Measurements from ENCODE around the gene RNF157.

The RNF157 gene

GRCh38 chr17:76273445-76274111, 33.3 kb upstream of the RNF157 start:
- no peak for TF ChIP-seq CTCF (IDR thresholded peaks at IDR 0.05; ENCODE audit: insufficient read depth, low read depth, low read length, missing control alignments)
- H3K4me3 ChIP-seq (ENCODE audit: low read length) = no peak overlapping the region
- no peak for DNase-seq (ENCODE audit: low read depth)

GRCh38 chr17:76272541-76273444, 32.5 kb upstream of the RNF157 start:
- H3K4me3 ChIP-seq (ENCODE audit: low read length) = no peak overlapping the region
- DNase-seq (ENCODE audit: low read depth) = no peak
- TF ChIP-seq CTCF (IDR thresholded peaks at IDR 0.05; ENCODE audit: insufficient read depth, low read depth, low read length, missing control alignments) = no peak

GRCh38 chr17:76271669-76272540, 31.6 kb upstream of the RNF157 start:
- no peak overlapping the region for H3K4me3 ChIP-seq (ENCODE audit: low read length)
- TF ChIP-seq CTCF (IDR thresholded peaks at IDR 0.05; ENCODE audit: insufficient read depth, low read depth, low read length, missing control alignments) = no peak
- DNase-seq (ENCODE audit: low read depth) = no peak

GRCh38 chr17:76270770-76271668, 30.7 kb upstream of the RNF157 start:
- no peak for DNase-seq (ENCODE audit: low read depth)
- no peak overlapping the region for H3K4me3 ChIP-seq (ENCODE audit: low read length)
- TF ChIP-seq CTCF (IDR thresholded peaks at IDR 0.05; ENCODE audit: insufficient read depth, low read depth, low read length, missing control alignments) = no peak

- no peak for DNase-seq (ENCODE audit: low read depth)
- no peak for TF ChIP-seq CTCF (IDR thresholded peaks at IDR 0.05; ENCODE audit: insufficient read depth, low read depth, low read length, missing control alignments)
- no peak overlapping the region for H3K4me3 ChIP-seq (ENCODE audit: low read length)
These were observed 29.9 kb upstream of the RNF157 start for GRCh38 chr17:76270127-76270592.

All from epithelial cell of esophagus (primary cell).